HepG2 (cell line): Measurements from ENCODE around the gene TMEM273. TPM values are rescaled to one million over a fixed set of nuclear protein-coding genes. Genes with fewer than 3 reads are reported as not detected.

Experiments used
- ATAC-seq: fragments of 200-7000 bp; cut with Tn5 transposase; 3 replicates; pipeline ENCODE4 v1.9.1; 2020; ENCODE audit warnings: mild to moderate bottlenecking, moderate library complexity
- BruUV-seq: library from RNA; stranded (reverse); fragments of 400-500 nt; replicated peaks from 2 replicates; lab custom pipeline; 2021; lab: Mats Ljungman, UMichigan
- CTCF ChIA-PET: fragments of 300-600 bp; formaldehyde crosslinking; extraction: SDS; loops from one replicate; lab custom pipeline; 2021; ENCODE audit warnings: low total read pairs, inconsistent platforms, low intra/inter-chr PET ratio; lab: Yijun Ruan, JAX
- POLR2A ChIA-PET: fragments of 350-600 bp; sonication (Branson Sonifier 250); formaldehyde crosslinking; loops from one replicate; lab custom pipeline; 2020; ENCODE audit warnings: antibody characterized with exemption, inconsistent platforms; lab: Yijun Ruan, JAX
- DNase-seq: peaks from one replicate; pipeline ENCODE4 v3.0.0-alpha.2; 2015; ENCODE audit warnings: low spot score
- FAIRE-seq: peaks from 3 replicates; lab custom pipeline; 2011; peaks lifted over from hg19 to GRCh38; lab: Jason Lieb, UNC
- H2AFZ ChIP-seq: one replicate; pipeline ENCODE4 v1.6.1; 2011; ENCODE audit warnings: low read length, inconsistent platforms
- H3K27ac ChIP-seq: fragments of 300-600 bp; 3 replicates; pipeline ENCODE4 v1.8.0; 2011; ENCODE audit warnings: mixed run types, mild to moderate bottlenecking, mixed read lengths, low read length, inconsistent platforms; ENCODE audit not compliant: insufficient read depth; ENCODE audit errors: extremely low read length
- H3K27me3 ChIP-seq, 2 experiments: fragments of 200-600 bp in 1 of 2; 2 replicates in 1 of 2; 3 replicates in 1 of 2; pipeline versions ENCODE4 v1.6.0 to v1.8.0; 2011; ENCODE audit warnings: low read length in 2 of 2, mild to moderate bottlenecking in 2 of 2, moderate library complexity in 2 of 2, inconsistent platforms in 1 of 2; ENCODE audit not compliant: insufficient read depth in 2 of 2, control insufficient read depth in 1 of 2
- H3K36me3 ChIP-seq, 2 experiments: fragments of 200-600 bp in 1 of 2; replicated peaks in 1 of 2; 2 replicates in 1 of 2; 3 replicates in 1 of 2; pipeline versions ENCODE4 v1.5.1 to v1.8.0; 2011; ENCODE audit warnings: low read length in 2 of 2, inconsistent platforms in 1 of 2; ENCODE audit not compliant: insufficient read depth in 2 of 2, control insufficient read depth in 1 of 2
- H3K4me1 ChIP-seq: 2 replicates; pipeline ENCODE4 v1.5.1; 2012; ENCODE audit warnings: low read length, inconsistent platforms; ENCODE audit not compliant: insufficient read depth
- H3K4me2 ChIP-seq: 2 replicates; pipeline ENCODE4 v1.6.0; 2011; ENCODE audit warnings: low read depth, low read length, inconsistent platforms
- H3K4me3 ChIP-seq, 3 experiments: fragments of 200-600 bp in 1 of 3; sonication (generic), shearing (Covaris generic) in 1 of 3; replicated peaks in 1 of 3; 2 replicates each; pipeline ENCODE4 v1.5.1; 2011 to 2016; ENCODE audit warnings: low read length in 3 of 3, inconsistent platforms in 2 of 3, low read depth in 2 of 3, mild to moderate bottlenecking in 2 of 3, control low read depth in 1 of 3, mixed read lengths in 1 of 3; ENCODE audit not compliant: insufficient read depth in 1 of 3
- H3K79me2 ChIP-seq: one replicate; pipeline ENCODE4 v1.6.1; 2011; ENCODE audit warnings: low read length, inconsistent platforms; ENCODE audit not compliant: insufficient read depth
- H3K9ac ChIP-seq: 2 replicates; pipeline ENCODE4 v1.6.0; 2011; ENCODE audit warnings: mild to moderate bottlenecking, low read depth, low read length, inconsistent platforms; ENCODE audit not compliant: insufficient read depth
- H3K9me3 ChIP-seq: 2 replicates; pipeline ENCODE4 v1.5.1; 2012; ENCODE audit warnings: mild to moderate bottlenecking, low read length
- H4K20me1 ChIP-seq: 2 replicates; pipeline ENCODE4 v1.6.0; 2011; ENCODE audit warnings: inconsistent platforms, mild to moderate bottlenecking, low read length, moderate library complexity; ENCODE audit not compliant: insufficient read depth
- ATAD3A ChIP-seq: sonication (generic); formaldehyde crosslinking; IDR thresholded peaks from 2 replicates; pipeline ENCODE4 v1.4.0; 2020; ENCODE audit warnings: missing genetic modification reagents
- ATF1 ChIP-seq: IDR thresholded peaks from 2 replicates; pipeline ENCODE4 v1.6.1; 2016; ENCODE audit warnings: mild to moderate bottlenecking, control low read depth
- DNMT3B ChIP-seq: conservative IDR thresholded peaks from 2 replicates; pipeline ENCODE4 v1.6.1; 2016; ENCODE audit warnings: missing biosample characterization, control low read depth
- KLF16 ChIP-seq, 2 experiments: sonication (generic) in 1 of 2; formaldehyde crosslinking in 1 of 2; IDR thresholded peaks; 2 replicates each; pipeline versions ENCODE4 v1.6.1 to v1.8.0; 2016 to 2023; ENCODE audit warnings: missing genetic modification reagents in 2 of 2, missing compliant biosample characterization in 1 of 2
- SCMH1 ChIP-seq: sonication (generic); formaldehyde crosslinking; IDR thresholded peaks from 2 replicates; pipeline ENCODE4 v1.9.0; 2021; ENCODE audit warnings: missing genetic modification reagents, mild to moderate bottlenecking, borderline replicate concordance
- U2AF2 ChIP-seq: fragments of 200-400 bp; formaldehyde crosslinking; IDR thresholded peaks from 2 replicates; pipeline ENCODE4 v1.6.1; 2017; ENCODE audit warnings: low read depth, mild to moderate bottlenecking, low read length
- ZKSCAN8 ChIP-seq: IDR thresholded peaks from 2 replicates; pipeline ENCODE4 v1.6.1; 2016; ENCODE audit warnings: borderline replicate concordance, missing genetic modification reagents, missing compliant biosample characterization
- ZNF430 ChIP-seq: sonication (generic); formaldehyde crosslinking; IDR thresholded peaks from 2 replicates; pipeline ENCODE4 v1.9.0; 2021; ENCODE audit warnings: mild to moderate bottlenecking, missing genetic modification reagents
- WGBS: methylation state at CpG from one replicate; pipeline ENCODE4 v1.1.6; 2017; ENCODE audit warnings: low lambda C conversion rate; 5-methylcytosine and 5-hydroxymethylcytosine counted together
- in situ Hi-C: cut with HindIII; loops from 2 replicates; pipeline ENCODE4 v1.10.0; 2017; ENCODE audit warnings: low pct_unique_long_range_greater_than_20kb; ENCODE audit not compliant: extremely low pct_ligation_motif_present
- intact Hi-C: fragments of 100-400 bp; cut with micrococcal nuclease; formaldehyde crosslinking; loops from one replicate; pipeline ENCODE4 v1.10.0; 2022; ENCODE audit not compliant: unreplicated experiment
- polyA plus RNA-seq, 8 experiments: library from polyadenylated mRNA; depleted of rRNA in 3 of 8; stranded (reverse) in 7 of 8; unstranded in 1 of 8; fragments of >200 nt; fragmentation: Illumina TruSeq in 4 of 8; extraction: Trizol in 4 of 8; gene quantifications; 2 replicates each; pipeline versions ENCODE4 v1.2.1 to v1.2.3, GENCODE V29; 2011 to 2016; ENCODE audit warnings: low read depth in 4 of 8, missing spikeins in 1 of 8, mixed read lengths in 1 of 8; ENCODE audit not compliant: insufficient read depth in 1 of 8
- total RNA-seq, 5 experiments: library from RNA; depleted of rRNA; stranded (reverse); fragments of >200 nt; fragmentation: Illumina TruSeq; extraction: Trizol; gene quantifications; 2 replicates each; pipeline ENCODE4 v1.2.3, GENCODE V29; 2016; ENCODE audit warnings: low read depth in 1 of 5
- TF ChIP-seq, protein P1 (sequence below): sonication (generic); formaldehyde crosslinking; conservative IDR thresholded peaks from 2 replicates; pipeline ENCODE4 v1.4.0; 2020; ENCODE audit warnings: missing genetic modification reagents
- TF ChIP-seq, protein P2 (sequence below): sonication (generic); formaldehyde crosslinking; IDR thresholded peaks from 2 replicates; pipeline ENCODE4 v1.4.0; 2020; ENCODE audit warnings: missing genetic modification reagents; ENCODE audit errors: not compliant biosample characterization
- TF ChIP-seq, protein P3 (sequence below): IDR thresholded peaks from 2 replicates; pipeline ENCODE4 v1.6.1; 2016; ENCODE audit warnings: missing compliant biosample characterization, missing genetic modification reagents, borderline replicate concordance

The TMEM273 gene
- total and polyA plus RNA-seq, 2 of the 13 experiments (the other 11 are each of a cell fraction or from before 2014, with no cell fraction given), result not detected

DNA sequence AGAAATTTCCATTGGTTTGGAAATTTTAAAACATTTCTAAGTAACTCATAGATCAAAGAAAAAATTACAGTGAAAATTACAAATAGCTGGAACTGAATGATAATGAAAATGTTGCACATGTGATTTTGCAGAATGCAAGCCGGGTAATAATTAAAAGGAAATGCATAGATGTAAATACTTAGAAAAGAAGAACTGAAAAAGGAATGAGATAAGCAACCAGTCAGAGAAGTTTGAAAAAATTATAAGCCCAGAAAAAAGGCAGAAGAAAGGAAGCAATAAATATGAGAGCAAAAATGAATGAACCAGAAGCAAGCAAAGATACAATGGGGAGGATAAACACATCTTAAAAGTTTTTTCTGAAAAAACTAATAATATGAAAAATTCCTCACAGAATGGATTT is 3.2 kb upstream of the TMEM273 start:
- in situ Hi-C loops (no loop called here), intact Hi-C loops (no loop called here)
- ChIA-PET POLR2A (no interaction called here), CTCF (no interaction called here)
- BruUV-seq, result no TSS peak
- 91% methylated on average over 1 of the region's 1 CpG for WGBS
- TF ChIP-seq U2AF2 (no peak), ATAD3A (CRISPR knock-in tag) (no peak), ZKSCAN8 (CRISPR knock-in tag) (no peak), DNMT3B (no peak), KLF16 (CRISPR knock-in tag; IDR thresholded peaks at IDR 0.05) (no peak)
- TF ChIP-seq, protein P1, sequence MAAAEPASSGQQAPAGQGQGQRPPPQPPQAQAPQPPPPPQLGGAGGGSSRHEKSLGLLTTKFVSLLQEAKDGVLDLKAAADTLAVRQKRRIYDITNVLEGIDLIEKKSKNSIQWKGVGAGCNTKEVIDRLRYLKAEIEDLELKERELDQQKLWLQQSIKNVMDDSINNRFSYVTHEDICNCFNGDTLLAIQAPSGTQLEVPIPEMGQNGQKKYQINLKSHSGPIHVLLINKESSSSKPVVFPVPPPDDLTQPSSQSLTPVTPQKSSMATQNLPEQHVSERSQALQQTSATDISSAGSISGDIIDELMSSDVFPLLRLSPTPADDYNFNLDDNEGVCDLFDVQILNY (CRISPR knock-in tag), result no peak
- TF ChIP-seq, protein P2, sequence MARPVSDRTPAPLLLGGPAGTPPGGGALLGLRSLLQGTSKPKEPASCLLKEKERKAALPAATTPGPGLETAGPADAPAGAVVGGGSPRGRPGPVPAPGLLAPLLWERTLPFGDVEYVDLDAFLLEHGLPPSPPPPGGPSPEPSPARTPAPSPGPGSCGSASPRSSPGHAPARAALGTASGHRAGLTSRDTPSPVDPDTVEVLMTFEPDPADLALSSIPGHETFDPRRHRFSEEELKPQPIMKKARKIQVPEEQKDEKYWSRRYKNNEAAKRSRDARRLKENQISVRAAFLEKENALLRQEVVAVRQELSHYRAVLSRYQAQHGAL (CRISPR knock-in tag), result no peak
- Histone ChIP-seq H3K4me2 (no peak overlapping the region), H3K4me3 (no peak overlapping the region), H2AFZ (no peak overlapping the region), H4K20me1 (no peaks in the 10 kb centered on the region), H3K36me3 (no peaks in the 10 kb centered on the region), H3K79me2 (no peaks in the 10 kb centered on the region), H3K9ac (no peak overlapping the region), H3K27me3 (peaks cover 0 to 10% of the 10 kb centered on the region in 2 experiments; a peak in 2 of 5 replicates), H3K9me3 (no peaks in the 10 kb centered on the region), H3K4me1 (no peaks in the 10 kb centered on the region), H3K27ac (no peak overlapping the region)
- no peak for ATAC-seq
- no peak for DNase-seq
- FAIRE-seq, result no peak

DNA sequence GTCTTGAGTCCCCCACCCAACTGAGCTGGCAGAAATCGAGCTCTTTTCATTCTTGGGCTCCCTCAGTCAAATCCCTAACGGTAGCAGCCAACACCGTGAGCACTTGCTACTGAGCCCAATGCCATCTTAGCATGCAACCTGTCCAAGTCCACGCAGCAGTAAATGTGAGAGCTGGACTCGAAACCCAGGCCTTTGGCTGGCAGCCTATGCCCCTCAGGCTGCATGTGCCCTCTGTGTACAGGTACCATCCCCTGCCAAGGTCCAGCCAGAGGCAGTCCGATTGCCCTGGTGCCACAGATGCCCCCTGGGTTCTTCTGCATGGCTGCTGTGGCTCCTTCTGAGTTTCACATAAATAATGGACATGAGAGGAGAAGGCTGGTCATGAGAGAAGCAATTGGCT is 1.2 kb upstream of the TMEM273 start:
- BruUV-seq, result no TSS peak
- WGBS, result 16% methylated on average over 5 of the region's 6 CpGs
- no peak overlapping the region for H3K4me2 ChIP-seq
- H4K20me1 ChIP-seq, result no peaks in the 10 kb centered on the region
- CTCF ChIA-PET, result no interaction called here
- no peaks in the 10 kb centered on the region for H3K4me1 ChIP-seq
- POLR2A ChIA-PET, result no interaction called here
- TF ChIP-seq ZNF430 (CRISPR knock-in tag) (no peak), ATF1 (CRISPR knock-in tag) (no peak), SCMH1 (no peak)
- TF ChIP-seq, protein P3, sequence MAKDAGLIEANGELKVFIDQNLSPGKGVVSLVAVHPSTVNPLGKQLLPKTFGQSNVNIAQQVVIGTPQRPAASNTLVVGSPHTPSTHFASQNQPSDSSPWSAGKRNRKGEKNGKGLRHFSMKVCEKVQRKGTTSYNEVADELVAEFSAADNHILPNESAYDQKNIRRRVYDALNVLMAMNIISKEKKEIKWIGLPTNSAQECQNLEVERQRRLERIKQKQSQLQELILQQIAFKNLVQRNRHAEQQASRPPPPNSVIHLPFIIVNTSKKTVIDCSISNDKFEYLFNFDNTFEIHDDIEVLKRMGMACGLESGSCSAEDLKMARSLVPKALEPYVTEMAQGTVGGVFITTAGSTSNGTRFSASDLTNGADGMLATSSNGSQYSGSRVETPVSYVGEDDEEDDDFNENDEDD (CRISPR knock-in tag), result no peak
- H3K9ac ChIP-seq, result no peak overlapping the region
- H3K79me2 ChIP-seq, result no peaks in the 10 kb centered on the region
- no peak overlapping the region for H3K27ac ChIP-seq
- DNase-seq, result no peak
- no peaks in the 10 kb centered on the region for H3K36me3 ChIP-seq
- intact Hi-C loops (no loop called here), in situ Hi-C loops (no loop called here)
- H3K27me3 ChIP-seq, result peaks cover 0 to 19% of the 10 kb centered on the region in 2 experiments; a peak in 3 of 5 replicates
- no peak overlapping the region for H2AFZ ChIP-seq
- H3K9me3 ChIP-seq, result no peaks in the 10 kb centered on the region
- no peak for FAIRE-seq
- no peak for ATAC-seq
- H3K4me3 ChIP-seq, result no peak overlapping the region
